ENCODE data around the gene NDUFS4.

- TF ChIP-seq CTCF (IDR thresholded peaks at IDR 0.05) = no peak
- no peak for TF ChIP-seq EP300 (IDR thresholded peaks at IDR 0.05)
- TF ChIP-seq POLR2AphosphoS5 (IDR thresholded peaks at IDR 0.05) = no peak
- no peak for TF ChIP-seq POLR2A (IDR thresholded peaks at IDR 0.05)
Observed at GRCh38 chr5:53549792-53550191, 10.6 kb upstream of the NDUFS4 start.

Data from suprapubic skin (tissue), 4 donors.